Caki2 (cell line): ENCODE results near the gene RIMBP2. TPM values are rescaled to one million over a fixed set of nuclear protein-coding genes. Genes with fewer than 3 reads are reported as not detected.
"Not testable (repeated sequence)": the region's sequence is repeated elsewhere in the genome, so short reads cannot be mapped to it uniquely, and the experiment has no call there.

Source experiments
- DNase-seq: peaks from one replicate; pipeline ENCODE4 v3.0.0-alpha.2; 2015; ENCODE audit warnings: low read depth
- in situ Hi-C: cut with HindIII; loops from 2 replicates; pipeline ENCODE4 v1.10.0; 2016; ENCODE audit warnings: low sequenced_read_pairs, low pct_unique_long_range_greater_than_20kb, mixed read lengths
- total RNA-seq: library from RNA; depleted of rRNA; stranded (reverse); fragments of >200 nt; shearing (Covaris generic); gene quantifications from 2 replicates; pipeline ENCODE4 v1.2.3, GENCODE V29; 2014; ENCODE audit warnings: low replicate concordance

Gene RIMBP2
- total RNA-seq, 1 experiment from 2014 or later: not detected

DNA sequence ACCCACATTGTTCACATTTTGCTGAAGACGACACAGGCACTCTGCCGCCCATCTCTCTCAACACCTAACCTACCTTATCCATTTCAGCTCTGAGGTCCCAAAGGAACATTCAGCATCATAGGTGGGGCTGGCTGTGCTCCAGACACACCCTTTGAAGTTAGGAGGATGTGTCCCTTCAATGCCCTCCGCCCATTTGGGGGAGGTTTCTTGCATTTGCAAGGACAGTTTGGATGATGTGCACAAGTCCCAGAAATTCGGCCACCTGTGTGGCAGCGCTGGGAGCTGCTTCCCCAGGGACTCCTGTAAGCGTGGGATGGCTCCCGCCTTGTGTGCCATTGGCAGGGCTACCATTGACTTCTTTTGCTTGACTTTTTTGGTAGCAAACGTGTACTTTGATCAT, 113.8 kb downstream of the RIMBP2 start:
- no peak for DNase-seq
- in situ Hi-C loops: no loop called here

DNA sequence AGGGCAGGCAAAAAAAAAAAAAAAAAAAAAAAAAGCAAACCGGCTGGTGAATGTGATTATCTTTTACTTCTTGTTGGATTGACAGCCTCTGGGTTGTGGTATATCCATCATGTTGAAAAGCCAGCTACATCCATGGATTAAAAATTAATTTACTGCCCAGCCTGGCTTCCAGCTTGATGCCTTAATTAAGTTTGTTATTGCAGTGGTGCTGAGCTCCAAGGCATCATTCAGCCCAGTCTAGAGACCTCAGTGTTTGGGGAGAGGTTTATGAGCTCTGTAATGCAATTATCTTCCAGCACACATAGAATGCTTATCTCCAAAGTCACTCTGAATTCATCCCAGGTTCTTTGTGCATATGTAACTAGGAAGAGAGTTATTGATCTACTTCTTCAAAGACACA, 114.8 kb downstream of the RIMBP2 start:
- in situ Hi-C loops: no loop called here
- no peak for DNase-seq

DNA sequence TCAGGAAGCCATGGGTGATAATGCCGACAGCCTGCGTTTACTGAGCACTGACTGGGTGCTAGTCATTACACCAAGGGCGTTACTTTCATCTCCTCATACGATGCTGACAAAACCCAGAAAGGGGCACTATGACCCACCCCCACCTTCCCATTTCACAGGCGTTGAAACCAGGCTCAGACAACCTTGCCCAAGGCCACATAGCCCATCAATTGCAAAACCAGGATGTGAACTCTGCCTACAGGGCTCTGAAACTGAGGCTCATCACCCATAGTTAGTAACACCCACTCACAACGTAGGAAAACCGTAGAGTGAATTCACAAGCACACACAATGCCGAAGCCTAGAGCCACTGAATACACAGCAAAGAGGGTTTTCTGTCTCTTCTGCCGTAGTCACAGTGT, 119.9 kb downstream of the RIMBP2 start:
- no peak for DNase-seq
- in situ Hi-C loops: no loop called here

DNA sequence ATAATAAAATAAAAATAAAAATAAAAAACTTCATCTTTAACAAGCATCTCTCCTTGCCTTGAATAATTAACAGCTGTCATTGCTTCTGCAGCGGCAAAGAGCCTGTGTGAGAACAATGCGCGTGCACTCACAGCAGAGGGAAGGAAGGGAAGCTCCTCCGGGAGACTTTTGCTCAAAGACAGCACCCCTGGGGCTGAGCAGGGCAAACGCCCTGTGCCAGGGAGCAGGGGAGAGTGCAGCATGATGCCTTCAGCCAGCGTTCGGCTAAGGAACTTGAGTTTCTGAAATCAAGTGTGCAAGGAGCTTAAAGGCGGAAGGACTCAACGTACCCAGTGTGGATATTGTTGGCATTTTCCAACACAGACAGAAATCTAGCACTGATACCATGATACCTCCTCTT, 120.5 kb downstream of the RIMBP2 start:
- in situ Hi-C loops: no loop called here
- no peak for DNase-seq

DNA sequence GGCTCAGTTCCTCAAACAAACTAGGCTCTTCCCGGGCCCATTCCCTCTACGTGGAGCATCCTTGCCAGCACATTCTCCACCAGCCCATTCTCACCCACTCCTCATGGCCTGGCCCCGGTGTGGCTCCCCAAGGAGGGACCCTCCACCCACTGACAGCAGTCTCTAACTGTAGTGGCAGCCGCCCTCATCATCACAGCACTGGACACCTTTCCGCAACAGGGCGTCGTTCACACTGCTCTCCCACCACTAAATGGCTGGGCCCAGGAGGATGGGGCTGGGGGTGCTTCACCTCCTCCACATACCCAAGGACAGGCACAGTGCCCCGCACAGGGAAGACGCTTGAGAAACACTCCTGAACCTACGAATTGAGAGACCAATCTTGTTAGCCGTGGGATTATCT, 123.0 kb downstream of the RIMBP2 start:
- in situ Hi-C loops: no loop called here
- DNase-seq: no peak

DNA sequence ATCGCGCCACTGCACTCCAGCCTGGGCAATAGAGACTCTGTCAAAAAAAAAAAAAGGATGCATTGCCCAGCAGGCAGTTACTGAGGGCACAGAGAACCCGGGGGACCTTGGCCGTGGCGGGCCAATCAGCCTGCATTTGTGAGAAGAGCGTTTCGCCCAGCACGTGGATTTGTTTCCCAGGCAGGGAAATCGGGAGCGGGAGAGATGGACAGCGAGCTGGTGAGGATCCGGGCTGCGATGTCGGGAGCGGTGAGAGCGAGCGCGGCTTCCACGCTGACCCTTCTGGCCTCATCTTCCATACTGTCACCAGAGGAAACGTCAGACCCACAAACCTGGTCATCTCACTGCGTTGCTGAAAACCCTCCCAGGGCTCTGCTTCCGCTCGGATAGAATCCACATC, 123.5 kb downstream of the RIMBP2 start:
- in situ Hi-C loops: no loop called here
- DNase-seq: no peak

DNA sequence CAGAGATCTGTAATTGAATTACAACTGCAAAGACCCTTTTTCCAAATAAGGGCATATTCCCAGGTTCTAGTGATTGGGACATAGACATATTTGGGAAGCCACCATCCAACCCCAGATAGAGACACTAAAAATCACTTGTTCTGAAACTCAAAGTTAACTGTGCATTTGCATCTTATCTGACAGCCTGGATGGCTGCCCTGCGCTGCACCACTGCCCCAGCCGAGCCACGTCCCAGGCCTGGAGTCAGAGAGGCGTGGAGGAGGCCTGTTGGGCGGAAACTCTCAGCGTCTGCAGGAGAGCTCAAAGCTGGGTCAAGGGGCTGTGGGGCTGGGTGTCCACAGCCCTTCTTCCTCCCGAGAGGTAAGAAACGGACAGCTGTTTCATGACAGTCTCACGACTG, 124.4 kb downstream of the RIMBP2 start:
- no peak for DNase-seq
- in situ Hi-C loops: no loop called here

DNA sequence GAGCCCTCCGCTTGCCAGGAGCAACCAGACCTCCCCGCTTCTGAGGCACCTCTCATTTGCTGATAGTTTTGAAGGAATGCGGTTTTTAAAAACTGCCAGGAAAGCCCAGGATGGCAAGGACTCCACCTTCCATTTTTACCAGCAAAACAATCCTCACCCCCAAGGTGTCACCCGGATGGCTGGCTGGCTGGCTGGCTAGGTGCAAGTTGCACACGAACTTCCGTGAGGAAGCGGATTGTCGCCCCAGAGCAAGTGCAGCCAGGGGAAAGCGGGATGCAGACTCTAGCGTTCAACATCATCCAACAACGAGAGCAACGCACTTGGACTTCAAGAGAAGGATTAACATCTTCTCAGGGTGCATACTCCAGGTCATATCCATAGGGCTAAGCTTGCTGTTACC, 125.4 kb downstream of the RIMBP2 start:
- no peak for DNase-seq
- in situ Hi-C loops: no loop called here

DNA sequence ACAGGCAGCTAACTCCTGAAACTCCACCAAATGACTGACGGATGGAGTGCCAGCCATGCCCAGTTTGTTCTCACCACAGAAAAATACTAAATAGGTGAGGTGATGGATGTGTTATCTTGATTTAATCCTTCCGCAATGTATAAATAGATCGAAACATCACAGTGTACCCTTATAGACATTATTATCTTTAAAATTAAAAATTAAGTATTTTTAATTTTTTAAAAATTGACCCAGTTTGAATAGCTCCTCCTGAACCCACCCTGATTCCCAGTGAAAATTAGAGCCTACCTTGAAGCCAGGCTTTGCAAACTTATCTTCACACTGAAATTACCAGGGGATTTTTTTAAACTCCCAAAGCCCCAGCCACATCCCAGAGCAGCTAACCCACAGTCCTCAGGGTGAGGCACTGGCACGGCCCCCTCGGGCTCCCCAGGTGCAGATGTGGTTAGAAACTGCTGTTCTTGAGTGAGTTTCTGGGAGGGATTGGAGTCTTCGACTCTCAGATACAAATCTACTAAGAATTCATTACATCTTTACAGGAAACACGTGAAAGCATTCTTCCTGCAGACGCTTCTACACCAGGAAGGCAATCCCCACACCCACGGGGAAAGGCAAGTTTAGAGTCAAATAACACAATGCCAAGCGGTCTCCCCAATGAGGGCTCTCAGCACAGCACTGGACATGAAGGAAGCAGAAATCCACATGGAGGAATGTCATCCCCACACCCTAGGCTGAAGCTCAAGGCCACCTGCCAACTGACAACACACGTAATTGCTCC, 126.4 kb downstream of the RIMBP2 start:
- DNase-seq: no peak
- in situ Hi-C loops: no loop called here

DNA sequence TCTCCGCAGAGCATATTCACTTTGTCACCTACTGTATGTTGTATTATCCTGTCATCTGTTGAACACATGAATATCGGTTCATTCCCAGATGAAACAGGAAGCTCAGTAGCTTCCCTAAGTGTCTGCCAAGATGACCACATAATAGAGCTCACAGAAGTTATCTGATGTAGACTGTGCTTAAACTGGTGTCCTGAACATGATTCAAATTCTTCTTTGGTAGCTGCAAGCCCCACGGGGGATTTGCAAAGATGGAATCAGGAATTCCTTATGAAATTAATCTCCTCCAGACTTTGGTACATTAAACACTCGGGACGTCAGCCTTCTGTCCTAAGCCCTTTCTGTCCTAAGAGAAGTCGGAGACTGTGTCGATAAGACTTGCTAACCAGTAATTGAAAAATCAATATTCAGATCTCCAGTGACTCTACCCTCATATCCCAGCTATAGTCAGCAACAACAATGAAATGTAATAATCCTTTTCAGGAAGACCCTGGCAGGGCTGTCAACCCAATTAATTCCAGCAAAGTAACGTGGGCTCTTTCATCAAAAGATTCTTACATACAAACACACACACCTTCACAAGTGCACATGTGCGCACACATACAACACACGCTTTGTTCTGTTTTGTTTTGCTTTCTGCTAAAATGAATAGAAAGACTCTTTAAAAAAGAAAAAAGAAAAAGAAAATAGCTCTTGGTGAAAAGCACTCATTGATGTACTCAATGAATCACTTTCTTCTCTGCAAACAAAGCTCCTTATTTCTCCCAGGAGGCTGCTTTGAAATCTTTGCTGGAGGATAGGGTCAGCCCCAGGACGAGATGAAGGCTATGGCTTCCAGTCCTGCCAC, 127.2 kb downstream of the RIMBP2 start:
- no peak for DNase-seq
- in situ Hi-C loops: no loop called here

DNA sequence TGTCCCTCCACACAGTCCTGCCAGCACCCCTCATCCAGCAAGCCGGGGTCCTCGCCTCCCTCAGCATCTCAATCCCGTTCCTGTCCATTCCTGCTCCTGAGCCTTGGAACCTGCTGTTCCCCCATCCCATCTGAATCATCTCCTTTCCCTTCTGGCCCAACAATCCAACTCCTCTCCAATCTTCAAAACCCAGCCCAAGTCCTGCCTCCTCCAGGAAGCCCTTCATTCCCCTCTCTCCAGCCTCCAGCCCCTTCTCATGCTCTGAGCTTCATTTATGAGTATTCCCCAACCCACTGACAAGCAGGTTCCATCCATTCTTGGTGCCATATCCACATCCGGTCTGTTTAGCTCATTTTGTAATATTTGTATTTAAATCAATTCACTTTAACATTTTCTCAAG, 128.1 kb downstream of the RIMBP2 start:
- in situ Hi-C loops: no loop called here

DNA sequence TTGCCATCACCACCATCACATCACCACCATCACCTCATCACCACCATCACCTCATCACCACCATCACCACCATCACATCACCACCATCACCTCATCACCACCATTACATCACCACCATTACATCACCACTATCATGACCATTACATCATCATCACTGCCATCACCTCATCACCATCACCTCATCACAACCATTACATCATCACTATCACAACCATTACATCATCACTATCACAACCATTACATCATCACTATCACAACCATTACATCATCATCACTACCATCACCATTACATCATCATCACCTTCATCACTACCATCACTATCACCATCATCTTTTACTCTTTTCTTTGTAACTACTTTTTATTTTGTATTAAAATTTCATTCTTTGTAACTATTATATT, 131.6 kb downstream of the RIMBP2 start:
- DNase-seq, in situ Hi-C loops: not testable (repeated sequence)

More for the DNA sequence above, 128.1 kb downstream of the RIMBP2 start:
- no peak for DNase-seq

DNA sequence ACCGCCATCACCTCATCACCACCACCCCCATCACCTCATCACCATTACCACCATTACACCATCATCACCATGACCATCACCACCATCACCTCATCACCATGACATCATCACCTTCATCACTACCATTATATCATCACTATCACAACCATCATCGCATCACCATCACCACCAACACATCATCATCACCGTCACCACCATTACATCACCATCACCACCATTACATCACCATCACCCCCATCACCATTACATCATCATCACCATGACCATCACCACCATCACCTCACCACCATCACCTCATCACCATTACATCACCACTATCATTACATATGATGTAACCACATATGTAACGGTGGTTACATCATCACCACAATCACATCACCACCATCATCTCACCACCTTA, 132.3 kb downstream of the RIMBP2 start:
- in situ Hi-C loops: no loop called here
- DNase-seq: peak; percentile 1

DNA sequence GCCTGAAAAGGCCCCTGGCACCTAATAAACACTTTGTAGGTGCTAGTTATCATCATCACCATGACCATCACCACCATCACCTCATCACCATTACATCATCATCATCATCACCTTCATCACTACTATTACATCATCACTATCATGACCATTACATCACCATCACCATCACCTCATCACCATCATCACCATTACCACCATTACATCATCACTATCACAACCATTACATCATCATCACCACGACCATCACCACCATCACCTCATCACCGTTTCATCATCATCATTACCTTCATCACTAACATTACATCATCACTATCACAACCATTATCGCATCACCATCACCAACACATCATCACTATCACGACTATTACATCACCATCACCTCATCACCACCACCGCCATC, 132.8 kb downstream of the RIMBP2 start:
- in situ Hi-C loops: no loop called here
- DNase-seq: no peak

DNA sequence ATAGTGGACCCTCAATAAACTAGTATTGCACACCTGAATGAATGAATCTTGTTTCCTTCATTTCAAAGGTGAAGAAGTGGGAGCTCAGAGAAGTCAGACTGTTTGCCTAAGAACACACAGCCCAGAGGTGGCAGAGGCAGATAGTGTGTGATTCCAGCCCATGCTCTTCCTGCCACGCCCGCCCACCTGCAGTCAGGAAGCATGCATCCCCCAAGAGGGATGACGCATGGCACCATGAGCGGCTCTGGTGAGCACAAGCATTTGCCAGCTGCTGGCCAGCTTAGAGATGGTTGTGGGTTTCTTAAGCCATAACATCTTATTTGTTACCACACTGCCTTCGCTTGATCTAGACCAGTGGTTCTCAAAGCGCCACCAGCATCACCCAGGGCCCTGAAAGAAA, 133.8 kb downstream of the RIMBP2 start:
- DNase-seq: no peak
- in situ Hi-C loops: no loop called here

DNA sequence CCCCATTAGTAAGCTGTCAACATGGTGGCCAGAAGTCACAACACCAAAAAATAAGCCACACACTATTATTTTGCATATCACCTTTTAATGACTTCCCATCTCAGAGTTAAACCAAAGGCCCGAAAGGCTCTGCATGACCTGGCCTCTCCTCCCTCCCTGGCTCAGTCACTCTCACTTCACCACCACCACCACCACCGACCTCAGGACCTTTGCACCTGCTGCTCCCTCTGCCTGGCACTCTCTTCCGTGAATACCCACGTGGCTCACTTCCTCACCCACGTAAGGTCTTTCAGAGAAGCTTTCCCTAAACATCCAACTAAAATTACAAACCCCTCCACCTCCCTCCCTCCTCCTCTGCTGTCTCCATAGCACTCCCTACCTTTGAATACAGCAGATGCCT, 134.3 kb downstream of the RIMBP2 start:
- no peak for DNase-seq
- in situ Hi-C loops: no loop called here

DNA sequence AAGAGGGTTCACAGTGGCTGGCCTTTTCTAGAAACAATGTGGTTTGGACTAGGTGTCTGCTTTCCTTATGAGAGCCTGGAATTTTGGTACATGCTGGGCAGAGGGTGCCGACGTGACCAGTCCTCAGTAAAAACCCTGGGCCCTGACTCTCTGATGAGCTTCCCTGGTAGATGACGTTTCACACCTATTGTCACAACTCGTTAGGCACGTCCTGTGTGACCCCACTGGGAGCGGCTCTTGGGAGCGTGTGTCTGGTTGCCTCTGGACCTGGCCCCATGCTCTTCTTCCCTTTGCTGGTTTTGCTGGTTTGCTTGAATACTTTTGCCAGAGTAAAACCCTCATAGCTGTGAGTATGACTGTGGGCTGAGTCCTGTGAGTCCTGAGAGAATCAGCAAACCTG, 136.9 kb downstream of the RIMBP2 start:
- in situ Hi-C loops: no loop called here
- no peak for DNase-seq

DNA sequence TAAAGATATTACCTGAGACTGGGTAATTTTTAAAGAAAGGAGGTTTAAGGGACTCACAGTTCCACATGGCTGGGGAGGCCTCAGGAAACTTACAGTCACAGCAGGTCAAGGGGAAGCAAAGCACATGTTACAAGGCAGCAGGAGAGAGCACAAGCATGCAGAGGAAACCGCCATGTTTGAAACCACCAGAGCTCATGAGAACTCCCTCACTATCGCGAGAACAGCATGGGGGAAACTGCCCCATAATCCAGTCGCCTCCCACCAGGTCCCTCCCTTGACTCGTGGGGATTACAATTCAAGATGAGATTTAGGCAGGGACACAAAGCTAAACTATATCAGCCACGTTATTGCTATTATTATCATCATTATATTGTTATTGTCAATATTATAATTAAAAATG, 138.7 kb downstream of the RIMBP2 start:
- in situ Hi-C loops: no loop called here
- DNase-seq: no peak

DNA sequence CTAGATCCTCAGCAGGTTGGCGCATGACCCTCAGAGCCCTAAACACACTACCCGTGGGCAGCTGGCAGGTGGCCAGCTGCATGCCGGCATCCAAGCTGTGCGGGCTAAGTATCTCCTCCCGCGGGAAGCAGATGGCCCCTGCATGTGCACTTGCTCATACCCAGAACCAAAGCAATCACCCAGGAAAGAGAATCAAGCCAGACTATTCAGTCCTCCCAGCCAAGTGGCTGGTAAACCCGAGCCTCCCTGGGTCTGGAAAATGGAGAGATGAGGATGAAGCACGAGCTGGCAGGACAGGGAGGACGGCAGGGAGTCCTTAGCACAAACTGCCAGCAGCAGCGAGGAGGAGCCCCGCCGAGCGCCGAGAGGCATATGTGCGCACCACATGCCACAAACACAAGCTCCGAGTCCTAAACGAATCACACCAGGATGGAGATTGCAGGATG, 139.7 kb downstream of the RIMBP2 start:
- in situ Hi-C loops: no loop called here

DNA sequence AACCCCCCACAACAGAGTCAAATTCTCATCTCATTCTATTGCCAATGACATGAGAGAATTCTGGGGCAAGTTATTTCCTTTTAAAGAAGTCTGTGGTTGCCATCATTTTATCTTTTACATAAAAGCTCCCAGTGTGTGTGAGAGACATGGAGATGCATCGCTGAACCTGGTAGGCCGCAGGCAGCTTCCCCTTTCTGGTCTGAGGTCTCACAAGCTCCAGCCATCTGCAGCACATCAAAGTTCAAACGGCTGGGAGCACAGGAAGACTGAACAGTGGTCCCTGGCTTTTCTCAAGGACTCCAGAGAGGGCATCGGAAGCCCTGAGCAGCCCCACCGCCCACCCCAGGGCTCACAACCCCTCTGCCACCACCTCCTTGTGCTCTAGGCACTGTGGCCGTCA, 141.7 kb downstream of the RIMBP2 start:
- in situ Hi-C loops: no loop called here
- DNase-seq: no peak

More for the DNA sequence above, 139.7 kb downstream of the RIMBP2 start:
- DNase-seq: no peak
